Prostate gland (tissue), 2 donors: Measurements from ENCODE around the gene HJURP. TPM values are rescaled to one million over a fixed set of nuclear protein-coding genes. Genes with fewer than 3 reads are reported as not detected.
"Not testable (repeated sequence)": the region's sequence is repeated elsewhere in the genome, so short reads cannot be mapped to it uniquely, and the experiment has no call there.

Experiments
- DNase-seq: peaks from one replicate; pipeline ENCODE4 v3.0.0-alpha.2; 2019; ENCODE audit warnings: low spot score
- H3K27ac ChIP-seq, 2 donors: fragments of 200-600 bp; sonication (generic); 2 replicates each; pipeline ENCODE4 v1.5.1; 2017 to 2019
- H3K27me3 ChIP-seq: fragments of 200-600 bp; sonication (generic); replicated peaks from 2 replicates; pipeline ENCODE4 v1.5.1; 2019; ENCODE audit not compliant: insufficient read depth
- H3K36me3 ChIP-seq, 2 donors: fragments of 200-600 bp; sonication (generic); 1 replicate in 1 of 2; 2 replicates in 1 of 2; pipeline versions ENCODE4 v1.5.1 to v1.8.1; 2017 to 2019
- H3K4me1 ChIP-seq: fragments of 200-600 bp; sonication (generic); replicated peaks from 2 replicates; pipeline ENCODE4 v1.5.1; 2019
- H3K4me3 ChIP-seq, 2 donors: fragments of 200-600 bp; sonication (generic); 2 replicates each; pipeline ENCODE4 v1.5.1; 2017 to 2019
- H3K9me3 ChIP-seq: fragments of 200-600 bp; sonication (generic); 2 replicates; pipeline ENCODE4 v1.5.1; 2017
- POLR2A ChIP-seq: fragments of 450-650 bp; IDR thresholded peaks from one replicate; pipeline ENCODE4 v1.6.1; 2016; ENCODE audit warnings: antibody characterized with exemption, mild to moderate bottlenecking
- POLR2AphosphoS5 ChIP-seq: sonication (generic); formaldehyde crosslinking; IDR thresholded peaks from one replicate; pipeline ENCODE4 v1.6.1; 2017; ENCODE audit warnings: antibody characterized with exemption
- WGBS: methylation state at CpG from one replicate; pipeline ENCODE4 v1.1.5; 2018; 5-methylcytosine and 5-hydroxymethylcytosine counted together
- intact Hi-C: fragments of 100-400 bp; cut with DNase I; formaldehyde crosslinking; loops from one replicate; pipeline ENCODE4 v1.14.2; 2022
- total RNA-seq, 2 donors: library from RNA; depleted of rRNA; stranded (reverse); fragments of >200 nt; gene quantifications; one replicate each; pipeline ENCODE4 v1.1.0, GENCODE V29; 2016
- TF ChIP-seq, protein P1 (sequence below), 4 experiments: fragments of 200-600 bp in 2 of 4; fragments of 450-650 bp in 2 of 4; sonication (generic) in 2 of 4; IDR thresholded peaks; 1 replicate in 3 of 4; 2 replicates in 1 of 4; pipeline ENCODE4 v1.5.1; 2016 to 2019; ENCODE audit warnings: antibody characterized with exemption in 4 of 4, mild to moderate bottlenecking in 2 of 4, moderate library complexity in 2 of 4

Gene HJURP
- total RNA-seq, 2 donors from 2014 or later = 1.7 to 4.2 TPM

DNA sequence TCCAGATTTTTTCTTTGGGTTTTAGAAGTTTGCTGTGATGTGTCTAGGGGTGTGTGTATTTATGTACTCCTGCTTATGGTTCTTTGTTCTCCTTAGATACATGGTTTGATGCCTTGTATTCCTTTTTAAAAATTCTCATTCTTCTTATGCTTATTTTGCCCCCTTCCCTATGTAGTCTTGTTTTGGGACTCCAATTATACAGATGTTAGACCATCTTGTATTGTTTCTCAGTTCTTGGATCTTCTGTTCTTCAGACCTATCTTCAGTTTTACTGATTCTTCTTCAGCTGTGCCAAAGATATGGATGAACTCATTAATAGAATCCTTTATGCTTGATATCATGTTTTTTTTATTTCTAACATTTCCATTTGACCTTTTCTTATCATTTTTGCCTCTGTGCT is 28.0 kb upstream of the HJURP start:
- H3K9me3 ChIP-seq = no peaks in the 10 kb centered on the region
- TF ChIP-seq, protein P1, sequence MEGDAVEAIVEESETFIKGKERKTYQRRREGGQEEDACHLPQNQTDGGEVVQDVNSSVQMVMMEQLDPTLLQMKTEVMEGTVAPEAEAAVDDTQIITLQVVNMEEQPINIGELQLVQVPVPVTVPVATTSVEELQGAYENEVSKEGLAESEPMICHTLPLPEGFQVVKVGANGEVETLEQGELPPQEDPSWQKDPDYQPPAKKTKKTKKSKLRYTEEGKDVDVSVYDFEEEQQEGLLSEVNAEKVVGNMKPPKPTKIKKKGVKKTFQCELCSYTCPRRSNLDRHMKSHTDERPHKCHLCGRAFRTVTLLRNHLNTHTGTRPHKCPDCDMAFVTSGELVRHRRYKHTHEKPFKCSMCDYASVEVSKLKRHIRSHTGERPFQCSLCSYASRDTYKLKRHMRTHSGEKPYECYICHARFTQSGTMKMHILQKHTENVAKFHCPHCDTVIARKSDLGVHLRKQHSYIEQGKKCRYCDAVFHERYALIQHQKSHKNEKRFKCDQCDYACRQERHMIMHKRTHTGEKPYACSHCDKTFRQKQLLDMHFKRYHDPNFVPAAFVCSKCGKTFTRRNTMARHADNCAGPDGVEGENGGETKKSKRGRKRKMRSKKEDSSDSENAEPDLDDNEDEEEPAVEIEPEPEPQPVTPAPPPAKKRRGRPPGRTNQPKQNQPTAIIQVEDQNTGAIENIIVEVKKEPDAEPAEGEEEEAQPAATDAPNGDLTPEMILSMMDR (IDR thresholded peaks at IDR 0.05) = no peak
- TF ChIP-seq POLR2A (no peak), POLR2AphosphoS5 (no peak)
- H3K4me1 ChIP-seq = no peaks in the 10 kb centered on the region
- no peaks in the 10 kb centered on the region for H3K27me3 ChIP-seq
- intact Hi-C loops = no loop called here
- DNase-seq = no peak
- H3K36me3 ChIP-seq = no peaks in the 10 kb centered on the region
- H3K27ac ChIP-seq = no peak overlapping the region
- H3K4me3 ChIP-seq = no peak overlapping the region

DNA sequence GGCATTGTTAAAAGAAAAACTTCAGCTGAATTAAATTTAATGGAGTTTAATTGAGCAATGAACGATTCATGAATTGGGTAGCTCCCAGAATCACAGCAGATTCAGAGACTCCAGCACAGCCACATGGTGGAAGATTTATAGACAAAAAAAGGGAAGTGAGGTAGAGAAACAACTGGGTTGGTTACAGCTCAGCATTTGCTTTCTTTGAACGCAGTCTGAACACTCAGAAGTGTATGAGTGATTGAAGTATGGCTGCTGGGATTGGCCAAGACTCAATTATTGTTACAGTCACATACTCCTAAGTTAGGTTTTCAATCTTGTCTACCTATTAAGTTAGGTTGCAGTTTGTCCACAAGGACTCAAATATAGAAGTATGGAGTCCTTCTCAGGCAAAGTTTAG is 17.8 kb upstream of the HJURP start:
- intact Hi-C loops, H3K27ac ChIP-seq, DNase-seq, H3K36me3 ChIP-seq, H3K9me3 ChIP-seq, H3K4me3 ChIP-seq, H3K27me3 ChIP-seq, H3K4me1 ChIP-seq: not testable (repeated sequence)
- WGBS = 43% methylated on average over 2 of the region's 2 CpGs

DNA sequence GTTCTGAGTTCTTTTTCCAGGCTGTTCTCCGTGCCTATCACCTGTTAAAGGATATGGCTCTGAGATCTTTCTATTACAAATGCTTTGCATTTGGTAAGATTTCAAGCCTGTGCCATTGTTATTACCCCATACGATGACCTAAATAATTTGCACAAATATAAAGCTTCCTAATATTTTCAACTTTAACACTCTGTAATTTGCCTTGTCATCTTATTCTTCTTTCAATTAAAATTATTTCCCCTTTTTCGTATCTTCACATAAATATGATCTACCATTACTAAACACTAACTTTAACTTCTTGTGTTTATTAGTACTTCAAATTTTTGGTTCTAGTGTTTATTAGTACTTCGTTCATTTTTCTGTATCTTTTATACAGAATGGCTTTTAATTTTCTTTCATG is 17.1 kb upstream of the HJURP start:
- H3K36me3 ChIP-seq = no peaks in the 10 kb centered on the region

DNA sequence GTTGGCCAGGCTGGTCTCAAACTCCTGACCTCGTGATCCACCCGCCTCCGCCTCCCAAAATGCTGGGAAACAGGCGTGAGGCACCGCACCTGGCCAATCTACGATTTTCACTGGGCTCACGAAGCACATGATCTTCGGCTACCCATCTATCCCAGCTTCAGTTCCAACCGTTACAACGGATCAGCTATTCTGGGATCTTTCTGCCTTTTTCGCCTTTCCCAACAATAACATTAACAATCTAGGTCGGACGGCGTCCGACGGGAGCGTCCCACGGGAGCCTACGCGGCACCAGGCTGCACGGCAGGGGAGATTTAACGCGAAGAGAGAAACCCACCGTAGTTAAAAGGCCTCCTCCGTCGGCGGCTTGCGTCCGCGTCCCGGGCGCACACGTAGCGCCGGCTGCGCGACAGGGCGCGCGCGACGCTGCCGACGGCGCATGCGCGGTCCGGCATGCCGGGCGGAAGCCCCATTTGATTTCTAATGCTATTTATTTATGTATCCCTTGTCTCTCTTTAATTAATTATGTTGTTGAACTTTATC is 13.7 kb upstream of the HJURP start, which contains the start of gene MSL3B:
Gene MSL3B, minus strand, starts transcription at position 394 of the 540 bp plus-strand sequence.
- Histone ChIP-seq H3K4me3 (peak within 1 kb of the TSS; percentile 32 to 35), H3K9me3 (no peaks in the 10 kb centered on the region), H3K27ac (no peak within 1 kb of the TSS), H3K36me3 (no peaks in the 10 kb centered on the region), H3K27me3 (no peaks in the 10 kb centered on the region), H3K4me1 (no peaks in the 10 kb centered on the region)
- no peak for DNase-seq
- WGBS = 14% methylated on average over 50 of the region's 50 CpGs
- intact Hi-C loops = no loop called here
- TF ChIP-seq POLR2A = no peak
- TF ChIP-seq POLR2AphosphoS5 = peak; percentile 34

More for the DNA sequence above, 17.1 kb upstream of the HJURP start:
- intact Hi-C loops = no loop called here
- 56% methylated on average over 4 of the region's 4 CpGs for WGBS
- Histone ChIP-seq H3K4me3 (no peak overlapping the region), H3K27ac (no peak overlapping the region), H3K27me3 (no peaks in the 10 kb centered on the region), H3K4me1 (no peaks in the 10 kb centered on the region), H3K9me3 (no peaks in the 10 kb centered on the region)
- TF ChIP-seq POLR2AphosphoS5 = no peak
- no peak for TF ChIP-seq POLR2A
- TF ChIP-seq, protein P1 (IDR thresholded peaks at IDR 0.05) = no peak
- DNase-seq = no peak

DNA sequence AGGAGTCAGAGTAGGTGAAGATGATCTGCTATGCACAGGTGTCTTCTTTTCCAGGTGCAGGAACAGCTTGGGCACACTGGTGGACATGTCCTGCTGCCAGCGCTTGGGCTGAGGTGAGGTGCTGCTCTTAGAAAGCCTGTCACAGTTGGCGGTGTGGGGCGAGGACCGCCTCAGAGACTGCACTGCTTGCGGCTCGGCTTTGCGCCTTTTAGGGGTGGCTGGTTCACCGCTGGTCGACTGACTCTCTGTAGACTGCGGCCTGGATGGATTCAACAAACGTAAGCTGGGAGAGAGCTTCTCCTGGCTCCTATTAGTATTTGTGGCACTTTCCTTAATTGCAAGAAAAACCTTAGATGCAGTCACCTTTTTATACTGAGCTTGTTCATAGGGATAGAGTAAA is 12.1 kb upstream of the HJURP start:
- intact Hi-C loops = no loop called here

DNA sequence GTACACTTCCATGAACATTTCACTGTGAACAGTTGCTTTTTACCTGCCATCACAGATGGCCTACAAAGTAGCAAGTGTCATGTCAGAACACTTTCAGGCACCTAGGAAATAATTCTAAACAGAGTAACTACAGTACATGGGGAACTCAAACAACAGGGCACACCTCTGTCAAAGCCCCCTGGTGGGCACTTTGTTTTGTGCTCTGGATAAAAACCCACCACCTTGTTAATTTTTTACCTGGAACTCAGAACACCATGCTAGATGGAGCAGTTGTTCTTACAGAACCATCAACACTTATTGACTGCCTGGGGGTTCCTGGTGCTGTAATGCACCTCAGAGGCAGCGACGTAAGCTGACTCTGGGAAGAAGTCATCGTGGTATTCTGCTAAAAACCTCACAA is 11.5 kb upstream of the HJURP start:
- DNase-seq = no peak
- Histone ChIP-seq H3K36me3 (no peaks in the 10 kb centered on the region), H3K9me3 (no peaks in the 10 kb centered on the region), H3K27me3 (no peaks in the 10 kb centered on the region), H3K27ac (no peak overlapping the region), H3K4me1 (no peaks in the 10 kb centered on the region), H3K4me3 (no peak overlapping the region)
- WGBS = 82% methylated on average over 3 of the region's 3 CpGs
- TF ChIP-seq, protein P1 (IDR thresholded peaks at IDR 0.05) = no peak
- TF ChIP-seq POLR2A (no peak), POLR2AphosphoS5 (no peak)
- intact Hi-C loops = no loop called here

More for the DNA sequence above, 12.1 kb upstream of the HJURP start:
- H3K36me3 ChIP-seq = no peaks in the 10 kb centered on the region
- H3K27me3 ChIP-seq = no peaks in the 10 kb centered on the region
- H3K27ac ChIP-seq = no peak overlapping the region
- WGBS = 98% methylated on average over 11 of the region's 11 CpGs
- no peak for TF ChIP-seq POLR2AphosphoS5
- no peak for TF ChIP-seq POLR2A
- TF ChIP-seq, protein P1 (IDR thresholded peaks at IDR 0.05) = no peak
- H3K9me3 ChIP-seq = no peaks in the 10 kb centered on the region
- no peaks in the 10 kb centered on the region for H3K4me1 ChIP-seq
- no peak overlapping the region for H3K4me3 ChIP-seq
- no peak for DNase-seq
